Fibroblast of lung (primary cell): ENCODE data around the gene MAML3. TPM values are rescaled to one million over a fixed set of nuclear protein-coding genes. Genes with fewer than 3 reads are reported as not detected.

Experiments
- DNase-seq, 2 donors: peaks; one replicate each; pipeline versions ENCODE4 v3.0.0 to v3.0.0-alpha.2; 2010; ENCODE audit warnings: low read depth in 2 of 2
- H2AFZ ChIP-seq: 2 replicates; pipeline ENCODE4 v1.5.1; 2012; ENCODE audit warnings: low read length, control low read depth, inconsistent platforms
- H3K27ac ChIP-seq: 2 replicates; pipeline ENCODE4 v1.5.1; 2011; ENCODE audit warnings: low read length, control low read depth; ENCODE audit not compliant: insufficient read depth
- H3K27me3 ChIP-seq: 2 replicates; pipeline ENCODE4 v1.5.1; 2011; ENCODE audit warnings: mild to moderate bottlenecking, low read length; ENCODE audit not compliant: control insufficient read depth, insufficient read depth
- H3K36me3 ChIP-seq: 2 replicates; pipeline ENCODE4 v1.5.1; 2011; ENCODE audit warnings: low read length; ENCODE audit not compliant: control insufficient read depth, insufficient read depth
- H3K4me1 ChIP-seq: 2 replicates; pipeline ENCODE4 v1.5.1; 2011; ENCODE audit warnings: low read length; ENCODE audit not compliant: control insufficient read depth, insufficient read depth; ENCODE audit errors: extremely low read depth
- H3K4me2 ChIP-seq: 2 replicates; pipeline ENCODE4 v1.5.1; 2011; ENCODE audit warnings: low read length, control low read depth; ENCODE audit not compliant: insufficient read depth; ENCODE audit errors: extremely low read depth
- H3K4me3 ChIP-seq, 4 experiments: fragments of 200-600 bp in 1 of 4; sonication (generic) in 1 of 4; replicated peaks in 1 of 4; 2 replicates each; pipeline ENCODE4 v1.5.1; 2011 to 2016; ENCODE audit warnings: low read length in 4 of 4, low read depth in 3 of 4, mild to moderate bottlenecking in 3 of 4, control low read depth in 2 of 4, inconsistent platforms in 1 of 4, mixed read lengths in 1 of 4; ENCODE audit not compliant: insufficient read depth in 1 of 4; ENCODE audit errors: control extremely low read depth in 1 of 4
- H3K79me2 ChIP-seq: 2 replicates; pipeline ENCODE4 v1.5.1; 2012; ENCODE audit warnings: mild to moderate bottlenecking, low read length, inconsistent platforms; ENCODE audit not compliant: control insufficient read depth, insufficient read depth
- H3K9ac ChIP-seq: 2 replicates; pipeline ENCODE4 v1.5.1; 2011; ENCODE audit warnings: mild to moderate bottlenecking, low read length, control low read depth; ENCODE audit not compliant: insufficient read depth
- H3K9me3 ChIP-seq: 2 replicates; pipeline ENCODE4 v1.5.1; 2012; ENCODE audit warnings: low read depth, low read length; ENCODE audit not compliant: control insufficient read depth, insufficient read depth
- H4K20me1 ChIP-seq: 2 replicates; pipeline ENCODE4 v1.5.1; 2011; ENCODE audit warnings: low read length; ENCODE audit not compliant: control insufficient read depth, insufficient read depth; ENCODE audit errors: extremely low read depth
- CTCF ChIP-seq, 2 donors: IDR thresholded peaks in 1 of 2; conservative IDR thresholded peaks in 1 of 2; 1 replicate in 1 of 2; 2 replicates in 1 of 2; pipeline ENCODE4 v1.5.1; 2011 to 2012; ENCODE audit warnings: low read length in 2 of 2, control low read depth in 1 of 2, inconsistent platforms in 1 of 2, low read depth in 1 of 2, mild to moderate bottlenecking in 1 of 2
- EZH2 ChIP-seq: IDR thresholded peaks from 2 replicates; pipeline ENCODE4 v1.5.1; 2012; ENCODE audit warnings: low read length, control low read depth, mild to moderate bottlenecking; ENCODE audit errors: missing control alignments
- polyA plus RNA-seq, 2 donors: library from polyadenylated mRNA; depleted of rRNA in 1 of 2; stranded (reverse) in 1 of 2; unstranded in 1 of 2; fragments of >200 nt; gene quantifications; 2 replicates each; pipeline ENCODE4 v1.2.1, GENCODE V29; 2011 to 2012; ENCODE audit warnings: missing spikeins in 1 of 2
- total RNA-seq: library from RNA; depleted of rRNA; stranded (reverse); fragments of >200 nt; gene quantifications from 2 replicates; pipeline ENCODE4 v1.2.1, GENCODE V29; 2014

MAML3 gene
- total and polyA plus RNA-seq, 2 donors (not counting 1 experiment from before 2014, with no cell fraction given): 2.0 to 2.8 TPM

- TF ChIP-seq CTCF (conservative IDR thresholded peaks at IDR 0.05 in 1 of 2, IDR thresholded peaks at IDR 0.05 in 1 of 2; ENCODE audit: low read depth in 1 of 2, low read length in 2 of 2) (no peak), EZH2 (no peak)
- H3K4me2 ChIP-seq: no peak overlapping the region
Observed at GRCh38 chr4:139709660-139710059, 444.3 kb downstream of the MAML3 start.

GRCh38 chr4:139704915-139705485 lies 449.0 kb downstream of the MAML3 start:
- H3K27me3 ChIP-seq: no peaks in the 10 kb centered on the region
- TF ChIP-seq EZH2 (no peak), CTCF (conservative IDR thresholded peaks at IDR 0.05 in 1 of 2, IDR thresholded peaks at IDR 0.05 in 1 of 2; ENCODE audit: low read depth in 1 of 2, low read length in 2 of 2) (peak in 1 of 2 donors; percentile 26)

More at GRCh38 chr4:139709660-139710059, 444.3 kb downstream of the MAML3 start:
- Histone ChIP-seq H3K79me2 (no peaks in the 10 kb centered on the region), H4K20me1 (no peaks in the 10 kb centered on the region), H3K27me3 (no peaks in the 10 kb centered on the region), H3K9me3 (no peaks in the 10 kb centered on the region), H2AFZ (no peak overlapping the region), H3K4me3 (no peak overlapping the region), H3K9ac (no peak overlapping the region), H3K27ac (no peak overlapping the region), H3K36me3 (no peaks in the 10 kb centered on the region), H3K4me1 (no peaks in the 10 kb centered on the region)
- no peak for DNase-seq

GRCh38 chr4:139700568-139700967 lies 453.4 kb downstream of the MAML3 start:
- Histone ChIP-seq H2AFZ (no peak overlapping the region), H3K9me3 (no peaks in the 10 kb centered on the region), H3K27me3 (no peaks in the 10 kb centered on the region), H3K4me3 (no peak overlapping the region), H3K36me3 (no peaks in the 10 kb centered on the region), H3K4me1 (no peaks in the 10 kb centered on the region), H3K27ac (no peak overlapping the region), H4K20me1 (no peaks in the 10 kb centered on the region), H3K4me2 (no peak overlapping the region), H3K79me2 (no peaks in the 10 kb centered on the region), H3K9ac (no peak overlapping the region)
- TF ChIP-seq EZH2: no peak
- no peak for TF ChIP-seq CTCF (conservative IDR thresholded peaks at IDR 0.05 in 1 of 2, IDR thresholded peaks at IDR 0.05 in 1 of 2; ENCODE audit: low read depth in 1 of 2, low read length in 2 of 2)
- no peak for DNase-seq

More at GRCh38 chr4:139704915-139705485, 449.0 kb downstream of the MAML3 start:
- H3K9me3 ChIP-seq: no peaks in the 10 kb centered on the region
- H3K9ac ChIP-seq: no peak overlapping the region
- no peaks in the 10 kb centered on the region for H3K79me2 ChIP-seq
- H4K20me1 ChIP-seq: no peaks in the 10 kb centered on the region
- no peak overlapping the region for H2AFZ ChIP-seq
- no peaks in the 10 kb centered on the region for H3K36me3 ChIP-seq
- peak; percentile 10 to 31 for DNase-seq
- no peak overlapping the region for H3K4me3 ChIP-seq
- no peak overlapping the region for H3K4me2 ChIP-seq
- H3K27ac ChIP-seq: no peak overlapping the region
- no peaks in the 10 kb centered on the region for H3K4me1 ChIP-seq
